Measurements from ENCODE around the gene RAI14.

- TF ChIP-seq POLR2A (IDR thresholded peaks at IDR 0.05) (peak in 1 of 2 donors; percentile 1), POLR2AphosphoS5 (IDR thresholded peaks at IDR 0.05; ENCODE audit: insufficient read depth in 1 of 2, low read depth in 1 of 2) (peak; percentile 52 to 75)
Observed at GRCh38 chr5:34838785-34839714, 182.9 kb downstream of the RAI14 start, which contains the start of gene TTC23L.

Measured in vagina (tissue), 2 donors.